GM12878 (cell line): Measurements from ENCODE around the gene TTLL10.

Experiments
- BRCA1 ChIP-seq: IDR thresholded peaks from 2 replicates; pipeline ENCODE4 v1.6.1; 2011; ENCODE audit warnings: low read depth, low read length, improper control_type of control experiment
- EZH2 ChIP-seq: IDR thresholded peaks from 2 replicates; pipeline ENCODE4 v1.6.1; 2012; ENCODE audit warnings: low read depth, mild to moderate bottlenecking, control low read depth, inconsistent platforms, low read length, borderline replicate concordance; ENCODE audit not compliant: control insufficient read depth
- TAF1 ChIP-seq: IDR thresholded peaks from 2 replicates; pipeline ENCODE4 v1.6.1; 2011; ENCODE audit warnings: mild to moderate bottlenecking, low read depth, low read length, borderline replicate concordance
- YY1 ChIP-seq: IDR thresholded peaks from 2 replicates; pipeline ENCODE4 v1.6.1; 2011; ENCODE audit warnings: low read depth, mild to moderate bottlenecking, low read length
- ZNF207 ChIP-seq: fragments of 450-650 bp; IDR thresholded peaks from 2 replicates; pipeline ENCODE4 v1.6.1; 2014; ENCODE audit warnings: antibody characterized with exemption, mild to moderate bottlenecking, borderline replicate concordance

DNA sequence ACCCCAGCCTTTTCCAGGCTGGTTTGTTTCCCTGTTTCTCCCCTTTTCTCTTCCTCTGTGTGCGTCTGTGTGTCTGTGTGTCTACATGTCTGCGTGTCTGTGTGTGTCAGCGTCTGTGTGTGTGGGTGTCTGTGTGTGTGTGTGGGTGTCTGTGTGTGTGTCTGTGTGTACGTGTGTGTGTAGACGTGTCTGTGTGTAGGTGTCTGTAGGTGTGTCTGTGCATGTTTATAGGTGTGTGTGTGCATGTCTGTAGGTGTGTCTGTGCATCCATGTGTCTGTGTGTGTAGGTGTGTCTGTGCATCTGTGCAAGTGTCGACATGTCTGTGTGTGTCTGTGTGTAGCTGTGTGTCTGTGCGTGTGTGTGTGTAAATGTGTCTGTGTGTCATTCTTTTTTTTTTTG, 3.3 kb downstream of the TTLL10 start:
- no peak for TF ChIP-seq ZNF207
- TF ChIP-seq BRCA1, result no peak
- TF ChIP-seq TAF1, result no peak
- TF ChIP-seq YY1, result no peak
- no peak for TF ChIP-seq EZH2
